NT2/D1 (cell line): ENCODE measurements around the gene CDH4.
A peak's percentile ranks its signal among the peaks of the same experiment; 100 is the strongest.

Source experiments
- DNase-seq: peaks from one replicate; pipeline ENCODE4 v3.0.0-alpha.2; 2011; ENCODE audit warnings: low read depth, low spot score
- H3K27me3 ChIP-seq: 2 replicates; pipeline ENCODE4 v1.6.0; 2011; ENCODE audit warnings: mild to moderate bottlenecking; ENCODE audit not compliant: insufficient read length, insufficient read depth
- H3K36me3 ChIP-seq: 2 replicates; pipeline ENCODE4 v1.6.1; 2011; ENCODE audit warnings: mild to moderate bottlenecking, low read length, mixed read lengths; ENCODE audit not compliant: insufficient read depth, insufficient read length
- H3K4me1 ChIP-seq: 2 replicates; pipeline ENCODE4 v1.5.1; 2011; ENCODE audit not compliant: insufficient read depth, insufficient read length
- H3K4me3 ChIP-seq: 2 replicates; pipeline ENCODE4 v1.5.1; 2011; ENCODE audit warnings: low read depth; ENCODE audit not compliant: insufficient read length
- H3K9ac ChIP-seq: 2 replicates; pipeline ENCODE4 v1.6.0; 2011; ENCODE audit warnings: low read depth; ENCODE audit not compliant: insufficient read length
- H3K9me3 ChIP-seq: 2 replicates; pipeline ENCODE4 v1.5.1; 2011; ENCODE audit warnings: mild to moderate bottlenecking, low read length; ENCODE audit not compliant: insufficient read depth
- SUZ12 ChIP-seq: IDR thresholded peaks from 2 replicates; pipeline ENCODE4 v1.6.1; 2011; ENCODE audit not compliant: insufficient read length, insufficient read depth; ENCODE audit errors: extremely low read depth
- YY1 ChIP-seq: IDR thresholded peaks from 2 replicates; pipeline ENCODE4 v1.6.1; 2011; ENCODE audit not compliant: insufficient read length, insufficient read depth
- ZNF274 ChIP-seq: IDR thresholded peaks from 2 replicates; pipeline ENCODE4 v1.6.1; 2011; ENCODE audit warnings: mild to moderate bottlenecking, low read depth, low read length

Gene CDH4

DNA sequence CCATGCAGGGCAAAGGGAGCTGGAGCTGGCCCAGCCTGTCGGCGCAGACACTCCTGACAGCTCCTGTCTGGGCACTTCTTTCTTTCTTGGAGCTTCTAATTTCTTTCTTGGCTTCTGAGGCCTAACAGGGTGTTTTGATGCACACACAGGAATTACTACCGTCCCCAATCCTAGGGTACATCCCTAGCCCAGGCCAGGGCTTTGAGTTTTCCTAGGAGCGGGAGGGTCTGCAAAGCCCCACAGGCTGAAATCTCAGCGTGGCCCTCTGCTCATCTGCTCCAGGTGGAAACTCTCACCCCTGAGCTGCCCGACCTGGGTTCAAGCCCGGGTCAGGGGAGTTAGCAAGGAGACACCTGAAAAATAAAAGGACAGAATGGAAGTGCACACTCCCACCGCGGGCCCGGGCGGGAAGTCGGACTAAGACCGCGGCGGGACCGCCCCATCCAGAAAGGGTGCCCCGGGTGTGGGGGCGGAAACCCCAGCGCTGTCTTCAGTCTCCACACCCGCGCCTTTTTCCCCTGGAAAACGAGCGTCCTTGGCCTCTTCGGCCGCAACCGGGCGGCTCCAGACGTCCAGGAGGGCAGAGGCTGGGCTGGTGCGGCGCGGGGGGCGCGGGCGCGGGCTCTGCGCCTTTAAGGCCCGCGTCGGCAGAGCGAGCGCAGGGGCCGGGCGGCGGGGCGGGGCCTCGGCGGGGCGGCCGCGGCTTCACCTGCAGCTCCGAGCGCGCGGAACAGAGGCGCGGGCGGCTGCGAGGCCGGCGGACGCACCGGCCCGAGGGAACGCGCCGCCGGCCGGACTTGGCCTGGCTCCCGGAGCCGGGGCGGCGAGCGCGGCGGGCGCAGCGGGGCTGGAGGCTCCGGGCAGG is at the start of gene CDH4:
Gene CDH4 (plus strand): TSS at position 733 of the 865 bp plus-strand sequence.
- peaks cover 90% of the 10 kb centered on the region for H3K27me3 ChIP-seq
- no peak for DNase-seq
- H3K4me3 ChIP-seq, result peak within 1 kb of the TSS; percentile 56
- H3K9ac ChIP-seq, result peak within 1 kb of the TSS; percentile 81
- H3K4me1 ChIP-seq, result peaks cover 12% of the 10 kb centered on the region
- H3K36me3 ChIP-seq, result peaks cover 7% of the 10 kb centered on the region
- H3K9me3 ChIP-seq, result no peaks in the 10 kb centered on the region
- TF ChIP-seq YY1 (no peak), ZNF274 (no peak), SUZ12 (no peak)

DNA sequence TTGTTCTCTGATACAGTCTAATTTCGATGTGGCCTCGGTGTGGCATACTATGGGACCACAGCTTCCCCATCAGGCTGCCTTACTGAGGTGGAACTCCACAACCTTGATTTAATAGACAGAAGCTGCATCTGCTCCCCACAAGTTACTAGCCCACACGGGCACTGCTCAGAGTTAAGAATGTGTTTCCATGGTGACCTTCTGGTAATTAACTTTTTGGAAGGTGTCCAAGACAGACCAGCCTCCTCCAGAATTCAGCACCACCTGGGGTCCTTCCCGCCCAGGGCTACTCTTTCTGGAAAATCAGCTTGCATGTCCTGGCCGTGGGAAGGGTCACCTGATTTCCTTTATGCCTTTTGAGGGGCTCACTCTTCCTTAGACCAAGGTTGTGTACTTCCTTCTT is 48.7 kb upstream of the CDH4 start:
- Histone ChIP-seq H3K27me3 (peaks cover 98% of the 10 kb centered on the region), H3K4me3 (no peak overlapping the region)
- TF ChIP-seq YY1 (no peak), ZNF274 (no peak), SUZ12 (no peak)

DNA sequence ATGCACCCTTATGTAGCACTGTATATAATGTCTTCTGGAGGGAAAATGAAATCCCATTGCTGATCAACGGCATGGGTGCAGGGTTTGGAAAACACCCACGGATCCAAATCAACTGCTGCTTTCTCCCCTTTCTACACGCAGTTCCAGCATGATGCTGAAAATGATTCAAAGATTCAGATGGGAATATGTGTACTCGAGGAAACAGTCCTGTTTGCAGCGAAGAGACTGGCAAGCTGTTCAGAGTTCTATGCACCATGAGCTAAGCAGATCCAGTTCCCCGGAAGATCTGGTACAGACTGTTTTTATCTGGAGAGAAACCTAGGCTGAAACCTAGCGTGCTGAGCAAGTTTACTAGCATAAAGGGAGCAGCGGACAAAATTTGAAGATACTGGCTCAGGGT is 47.9 kb upstream of the CDH4 start:
- Histone ChIP-seq H3K9ac (no peak overlapping the region), H3K4me3 (no peak overlapping the region), H3K36me3 (no peaks in the 10 kb centered on the region), H3K4me1 (no peaks in the 10 kb centered on the region), H3K9me3 (no peaks in the 10 kb centered on the region; the same call in 1 of the 2 replicates), H3K27me3 (peaks cover 97% of the 10 kb centered on the region)
- no peak for DNase-seq
- no peak for TF ChIP-seq ZNF274

More for the DNA sequence above, 48.7 kb upstream of the CDH4 start:
- H3K4me1 ChIP-seq, result no peaks in the 10 kb centered on the region
- no peaks in the 10 kb centered on the region; the same call in 1 of the 2 replicates for H3K9me3 ChIP-seq
- DNase-seq, result no peak
- H3K9ac ChIP-seq, result no peak overlapping the region
- H3K36me3 ChIP-seq, result no peaks in the 10 kb centered on the region

DNA sequence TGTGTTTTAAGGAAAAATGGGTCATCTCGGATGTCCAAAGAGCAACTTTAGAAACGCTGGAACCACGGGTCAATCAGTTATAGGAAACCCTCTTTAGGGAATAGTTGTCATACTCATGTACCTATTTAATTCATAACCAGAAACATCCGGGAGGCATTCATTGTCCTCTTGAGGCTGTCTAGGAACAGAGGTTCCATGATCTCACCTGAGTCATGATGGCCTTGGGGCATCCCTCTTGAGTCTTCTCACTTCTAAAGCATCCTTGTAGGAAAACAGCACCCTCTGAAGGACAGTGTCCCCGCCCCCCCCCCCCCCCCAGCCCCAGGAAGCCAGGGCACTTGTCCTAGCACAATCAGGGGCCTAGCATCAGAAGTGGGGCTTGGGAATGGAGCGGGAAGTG is 46.3 kb upstream of the CDH4 start:
- no peaks in the 10 kb centered on the region; the same call in 1 of the 2 replicates for H3K9me3 ChIP-seq
- H3K27me3 ChIP-seq, result peaks cover 97% of the 10 kb centered on the region

DNA sequence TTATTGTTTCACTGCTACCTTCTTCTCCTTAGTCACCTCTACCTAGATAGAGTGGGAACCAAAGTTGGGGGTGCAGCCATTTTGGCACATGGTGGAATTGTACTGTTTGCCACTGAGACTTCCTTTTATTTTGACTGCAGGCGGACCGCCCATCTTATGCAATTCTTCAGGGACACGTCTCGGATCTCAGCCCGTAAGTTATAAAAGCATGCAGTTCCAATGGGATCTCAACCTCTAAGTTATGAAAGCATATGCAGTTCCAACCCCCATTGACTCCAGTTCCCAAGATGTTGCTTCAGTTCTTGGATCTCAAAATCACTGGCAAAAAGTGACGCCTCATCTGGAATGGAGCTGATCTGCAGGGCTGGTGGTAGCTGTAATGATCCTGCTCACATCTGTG is 41.2 kb upstream of the CDH4 start:
- Histone ChIP-seq H3K9me3 (no peaks in the 10 kb centered on the region), H3K27me3 (peaks cover 99% of the 10 kb centered on the region), H3K4me1 (no peaks in the 10 kb centered on the region)

More for the DNA sequence above, 46.3 kb upstream of the CDH4 start:
- no peaks in the 10 kb centered on the region for H3K4me1 ChIP-seq
- no peak overlapping the region for H3K4me3 ChIP-seq
- DNase-seq, result no peak
- no peak overlapping the region for H3K9ac ChIP-seq
- H3K36me3 ChIP-seq, result no peaks in the 10 kb centered on the region
- TF ChIP-seq SUZ12 (no peak), YY1 (no peak), ZNF274 (no peak)

DNA sequence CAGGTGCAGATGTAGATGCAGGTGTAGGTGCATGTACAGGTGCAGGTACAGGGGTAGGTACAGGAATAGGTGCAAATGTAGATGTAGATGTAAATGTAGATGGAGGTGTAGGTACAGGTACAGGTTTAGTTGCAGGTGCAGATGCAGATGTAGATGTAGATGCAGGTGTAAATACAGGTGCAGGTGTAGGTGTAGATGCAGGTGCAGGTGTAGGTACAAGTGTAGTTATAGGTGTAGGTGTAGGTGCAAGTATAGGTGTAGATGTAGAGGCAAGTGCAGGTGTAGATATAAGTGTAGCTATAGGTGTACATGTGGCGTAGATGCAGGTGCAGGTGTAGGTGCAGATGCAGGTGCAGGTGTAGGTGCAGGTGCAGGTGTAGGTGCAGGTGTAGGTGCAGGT is 34.2 kb upstream of the CDH4 start:
- Histone ChIP-seq H3K4me1 (no peaks in the 10 kb centered on the region), H3K9me3 (no peaks in the 10 kb centered on the region), H3K4me3 (no peak overlapping the region), H3K9ac (no peak overlapping the region), H3K36me3 (no peaks in the 10 kb centered on the region), H3K27me3 (peaks cover 100% of the 10 kb centered on the region)
- TF ChIP-seq ZNF274 (no peak), YY1 (no peak), SUZ12 (no peak)
- no peak for DNase-seq

More for the DNA sequence above, 41.2 kb upstream of the CDH4 start:
- DNase-seq, result no peak
- H3K4me3 ChIP-seq, result no peak overlapping the region
- H3K36me3 ChIP-seq, result no peaks in the 10 kb centered on the region
- H3K9ac ChIP-seq, result no peak overlapping the region
- TF ChIP-seq YY1 (no peak), ZNF274 (no peak), SUZ12 (no peak)

DNA sequence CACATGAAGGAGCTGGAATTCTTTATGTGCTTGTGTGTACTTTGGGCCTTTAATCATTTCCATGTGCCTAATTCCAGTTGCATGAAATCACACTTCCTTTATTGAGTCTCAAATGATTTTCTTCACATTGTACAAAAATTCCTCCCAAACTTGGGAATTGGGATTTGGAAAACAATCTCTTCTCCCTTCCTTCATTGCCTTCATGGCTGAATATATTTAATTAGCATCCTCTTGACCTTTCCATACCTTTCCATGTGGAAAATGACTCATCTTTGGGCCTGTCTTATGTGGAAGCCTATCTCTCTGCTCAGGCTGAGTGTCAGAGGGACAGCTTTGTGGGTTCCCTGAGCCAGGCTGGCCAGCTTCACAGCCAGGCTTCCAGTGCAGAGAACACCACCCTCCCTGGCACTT is 33.0 kb upstream of the CDH4 start:
- DNase-seq, result no peak
- no peaks in the 10 kb centered on the region for H3K36me3 ChIP-seq
- no peak overlapping the region for H3K9ac ChIP-seq
- H3K4me1 ChIP-seq, result no peaks in the 10 kb centered on the region
- H3K27me3 ChIP-seq, result peaks cover 100% of the 10 kb centered on the region
- H3K4me3 ChIP-seq, result no peak overlapping the region
- TF ChIP-seq YY1 (no peak), SUZ12 (no peak), ZNF274 (no peak)
- no peaks in the 10 kb centered on the region for H3K9me3 ChIP-seq

DNA sequence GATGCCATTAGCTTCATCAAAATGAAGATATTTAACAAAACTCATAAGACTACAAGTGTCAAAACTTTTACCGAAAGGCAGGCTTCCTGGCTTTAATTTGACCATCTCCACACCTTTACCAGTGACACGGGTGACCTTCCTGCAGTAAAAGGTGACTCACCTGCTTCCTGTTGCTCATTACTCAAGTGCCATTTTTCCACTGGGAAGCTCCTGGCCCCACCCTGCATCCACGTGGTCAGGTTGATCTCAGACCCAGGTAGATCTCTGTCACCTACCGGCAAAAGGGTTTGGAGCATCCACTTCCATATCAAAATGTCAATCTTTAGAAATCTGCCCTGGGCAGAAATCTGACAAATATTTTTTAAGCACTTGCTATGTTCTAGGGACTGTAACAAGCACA is 31.9 kb upstream of the CDH4 start:
- no peaks in the 10 kb centered on the region for H3K4me1 ChIP-seq
- H3K27me3 ChIP-seq, result peaks cover 100% of the 10 kb centered on the region

More for the DNA sequence above, 31.9 kb upstream of the CDH4 start:
- H3K9ac ChIP-seq, result no peak overlapping the region
- no peaks in the 10 kb centered on the region for H3K36me3 ChIP-seq
- no peak for DNase-seq
- no peak for TF ChIP-seq SUZ12
- no peak for TF ChIP-seq ZNF274
- no peak for TF ChIP-seq YY1
- no peaks in the 10 kb centered on the region for H3K9me3 ChIP-seq
- H3K4me3 ChIP-seq, result no peak overlapping the region
